GM19240 (cell line): ENCODE data around the gene BCL2L12.
"Not testable (repeated sequence)": the region's sequence is repeated elsewhere in the genome, so short reads cannot be mapped to it uniquely, and the experiment has no call there.

ENCODE experiments used
- DNase-seq: peaks from one replicate; pipeline ENCODE4 v3.0.0; 2011; ENCODE audit warnings: low spot score; ENCODE audit not compliant: insufficient read length

BCL2L12 gene

GRCh38 chr19:49710372-49710951 lies 44.7 kb downstream of the BCL2L12 start:
- no peak for DNase-seq

- DNase-seq = no peak
These were observed 46.7 kb downstream of the BCL2L12 start for GRCh38 chr19:49712397-49712859.

DNA sequence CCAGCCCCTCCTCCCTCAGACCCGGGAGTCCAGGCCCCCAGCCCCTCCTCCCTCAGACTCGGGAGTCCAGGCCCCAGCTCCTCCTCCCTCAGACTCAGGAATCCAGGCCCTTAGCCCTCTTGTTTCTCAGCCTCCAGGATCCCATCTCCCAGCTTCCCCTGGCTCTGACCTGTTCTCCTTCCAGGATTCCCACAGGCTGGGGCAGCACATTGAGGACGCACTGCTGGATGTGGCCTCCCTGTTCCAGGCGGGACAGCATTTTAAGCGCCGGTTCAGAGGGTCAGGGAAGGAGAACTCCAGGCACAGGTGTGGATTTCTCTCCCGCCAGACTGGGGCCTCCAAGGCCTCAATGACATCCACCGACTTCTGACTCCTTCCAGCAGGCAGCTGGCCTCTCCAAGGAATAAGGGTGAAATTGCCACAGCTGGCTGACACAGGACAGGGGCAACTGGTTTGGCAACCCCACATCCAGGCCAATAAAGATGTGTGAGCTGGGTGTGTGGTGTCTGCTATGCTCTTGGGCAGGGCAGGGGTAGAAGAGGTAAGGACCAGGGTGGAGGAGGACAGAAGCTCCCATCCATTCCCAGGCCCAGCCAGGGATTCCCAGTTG lies 47.6 kb downstream of the BCL2L12 start:
- no peak for DNase-seq

- no peak for DNase-seq
These were observed 50.4 kb downstream of the BCL2L12 start for GRCh38 chr19:49716154-49716553.

- no peak for DNase-seq
These were observed 52.8 kb downstream of the BCL2L12 start for GRCh38 chr19:49718511-49718910.

- DNase-seq = no peak
These were observed 53.3 kb downstream of the BCL2L12 start for GRCh38 chr19:49718991-49719390.

DNA sequence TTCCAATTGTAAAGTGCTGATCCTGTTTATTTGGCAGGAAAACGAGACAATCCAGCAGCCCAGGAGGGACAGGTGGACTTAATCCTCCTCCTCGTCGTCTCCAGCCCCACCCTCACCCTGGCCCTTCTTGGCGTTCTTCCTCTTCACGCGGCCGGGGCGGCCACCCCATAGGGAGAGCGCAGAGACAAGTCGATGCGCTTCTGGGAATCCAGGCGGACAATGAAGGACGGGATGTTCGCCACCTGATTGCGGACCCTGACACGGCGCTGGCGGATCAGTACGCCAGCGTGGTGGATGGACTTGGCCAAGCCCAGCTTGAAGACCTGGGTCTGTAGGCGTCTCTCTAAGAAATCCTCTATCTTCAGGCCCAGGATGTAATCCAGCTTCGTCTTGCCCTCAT lies 53.7 kb downstream of the BCL2L12 start:
- DNase-seq = not testable (repeated sequence)
